BJ (cell line): ENCODE data around the gene LSP1. TPM values are rescaled to one million over a fixed set of nuclear protein-coding genes. Genes with fewer than 3 reads are reported as not detected.

Source experiments
- CTCF ChIA-PET: fragments of 350-600 bp; formaldehyde crosslinking; extraction: SDS; loops from one replicate; lab custom pipeline; 2021; ENCODE audit warnings: antibody characterized with exemption, inconsistent platforms; lab: Yijun Ruan, JAX
- POLR2A ChIA-PET: fragments of 300-600 bp; sonication (Branson Sonifier 250); formaldehyde crosslinking; extraction: SDS; loops from one replicate; lab custom pipeline; 2021; ENCODE audit warnings: antibody characterized with exemption; lab: Charles Lee
- DNase-seq: peaks from one replicate; pipeline ENCODE4 v3.0.0-alpha.2; 2011; ENCODE audit warnings: low read depth
- H3K27me3 ChIP-seq: 2 replicates; pipeline ENCODE4 v1.6.0; 2011; ENCODE audit warnings: low read length; ENCODE audit not compliant: control insufficient read depth, insufficient read depth
- H3K36me3 ChIP-seq: 2 replicates; pipeline ENCODE4 v1.5.1; 2011; ENCODE audit warnings: low read length; ENCODE audit not compliant: control insufficient read depth, insufficient read depth
- H3K4me3 ChIP-seq: 2 replicates; pipeline ENCODE4 v1.5.1; 2011; ENCODE audit warnings: low read depth, mild to moderate bottlenecking, control low read depth, low read length
- polyA plus RNA-seq: library from polyadenylated mRNA; depleted of rRNA; stranded (reverse); fragments of >200 nt; gene quantifications from 2 replicates; pipeline ENCODE4 v1.2.3, GENCODE V29; 2011
- TF ChIP-seq, protein P1 (sequence below): IDR thresholded peaks from 2 replicates; pipeline ENCODE4 v1.5.1; 2011; ENCODE audit warnings: low read depth, mild to moderate bottlenecking, control low read depth, inconsistent platforms, low read length, moderate library complexity; ENCODE audit not compliant: insufficient read depth

The LSP1 gene
- polyA plus RNA-seq, 1 experiment, result not detected

DNA sequence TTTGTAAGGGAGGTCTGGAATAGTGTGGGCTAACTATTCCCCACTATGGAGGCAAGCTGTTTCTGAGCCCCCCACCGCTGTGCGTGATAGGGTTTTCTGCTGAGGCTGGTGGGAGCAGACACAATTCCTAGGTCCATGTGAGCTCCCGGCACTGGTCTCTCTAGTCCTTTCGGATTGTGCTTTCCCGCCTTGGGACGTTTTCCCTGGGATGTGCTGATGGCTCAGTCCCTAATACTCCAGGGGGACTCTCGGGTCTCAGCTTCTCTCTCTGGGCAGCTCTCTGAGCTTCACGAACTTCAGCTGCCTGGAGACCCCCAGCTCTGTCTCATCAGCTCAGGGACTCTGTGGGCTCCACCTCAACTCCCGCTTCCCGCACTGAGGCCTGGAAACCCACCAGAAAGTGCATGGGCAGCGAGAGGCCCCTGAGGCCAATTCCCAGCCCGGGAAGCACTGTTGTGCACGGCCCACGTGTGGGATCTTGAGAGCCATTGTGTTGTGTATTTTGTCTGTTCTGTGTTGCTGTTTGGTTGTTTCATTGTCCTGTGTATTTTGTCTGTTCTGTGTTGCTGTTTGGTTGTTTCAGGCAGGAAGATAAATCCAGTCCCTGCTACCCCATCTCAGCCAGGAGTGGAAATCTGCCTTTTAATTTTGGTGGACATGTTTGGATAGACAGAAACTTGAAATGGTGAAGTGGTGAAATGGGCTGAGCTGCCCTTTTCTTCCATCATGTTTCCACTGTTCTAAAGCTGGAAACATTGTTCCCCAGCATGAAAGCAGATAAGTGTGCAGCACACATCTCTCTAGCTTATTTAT, 53.9 kb downstream of the LSP1 start:
- TF ChIP-seq, protein P1, sequence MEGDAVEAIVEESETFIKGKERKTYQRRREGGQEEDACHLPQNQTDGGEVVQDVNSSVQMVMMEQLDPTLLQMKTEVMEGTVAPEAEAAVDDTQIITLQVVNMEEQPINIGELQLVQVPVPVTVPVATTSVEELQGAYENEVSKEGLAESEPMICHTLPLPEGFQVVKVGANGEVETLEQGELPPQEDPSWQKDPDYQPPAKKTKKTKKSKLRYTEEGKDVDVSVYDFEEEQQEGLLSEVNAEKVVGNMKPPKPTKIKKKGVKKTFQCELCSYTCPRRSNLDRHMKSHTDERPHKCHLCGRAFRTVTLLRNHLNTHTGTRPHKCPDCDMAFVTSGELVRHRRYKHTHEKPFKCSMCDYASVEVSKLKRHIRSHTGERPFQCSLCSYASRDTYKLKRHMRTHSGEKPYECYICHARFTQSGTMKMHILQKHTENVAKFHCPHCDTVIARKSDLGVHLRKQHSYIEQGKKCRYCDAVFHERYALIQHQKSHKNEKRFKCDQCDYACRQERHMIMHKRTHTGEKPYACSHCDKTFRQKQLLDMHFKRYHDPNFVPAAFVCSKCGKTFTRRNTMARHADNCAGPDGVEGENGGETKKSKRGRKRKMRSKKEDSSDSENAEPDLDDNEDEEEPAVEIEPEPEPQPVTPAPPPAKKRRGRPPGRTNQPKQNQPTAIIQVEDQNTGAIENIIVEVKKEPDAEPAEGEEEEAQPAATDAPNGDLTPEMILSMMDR, result no peak
- POLR2A ChIA-PET, result interaction anchor here (0.6 kb wide), 1 partner anchor 128 kb away, joined by 4 read pairs; no protein-coding TSS in a partner anchor
- no peak overlapping the region for H3K4me3 ChIP-seq
- H3K36me3 ChIP-seq, result no peaks in the 10 kb centered on the region
- peaks cover 5% of the 10 kb centered on the region; the same call in 1 of the 2 replicates for H3K27me3 ChIP-seq
- CTCF ChIA-PET, result interaction anchor here (0.9 to 1.2 kb wide), 2 partner anchors 40 to 247 kb away, joined by 3 read pairs; no protein-coding TSS in a partner anchor
- DNase-seq, result no peak

DNA sequence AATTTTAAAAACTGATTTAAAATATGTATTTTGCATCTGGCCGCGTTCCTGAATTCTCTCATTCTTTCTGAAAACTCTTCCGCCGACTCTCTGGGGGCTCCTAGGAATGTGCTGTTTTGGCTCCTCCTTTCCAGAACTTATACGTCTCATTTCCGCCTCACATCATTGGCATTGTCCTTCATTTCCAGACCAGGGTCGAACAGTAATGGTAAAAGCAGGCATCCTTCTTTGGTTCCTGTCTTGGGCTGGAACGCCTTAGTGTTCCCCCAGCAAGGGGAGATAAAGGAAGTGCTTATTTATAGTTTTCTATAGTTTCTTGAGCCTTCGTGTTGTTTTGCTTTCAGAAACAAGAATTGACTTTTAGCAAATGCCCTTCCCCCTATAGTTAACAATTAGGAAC, 55.7 kb downstream of the LSP1 start:
- POLR2A ChIA-PET, result no interaction called here
- Histone ChIP-seq H3K27me3 (peaks cover 5% of the 10 kb centered on the region; the same call in 1 of the 2 replicates), H3K4me3 (no peak overlapping the region), H3K36me3 (no peaks in the 10 kb centered on the region)
- TF ChIP-seq, protein P1, result no peak
- CTCF ChIA-PET, result no interaction called here
- no peak for DNase-seq

DNA sequence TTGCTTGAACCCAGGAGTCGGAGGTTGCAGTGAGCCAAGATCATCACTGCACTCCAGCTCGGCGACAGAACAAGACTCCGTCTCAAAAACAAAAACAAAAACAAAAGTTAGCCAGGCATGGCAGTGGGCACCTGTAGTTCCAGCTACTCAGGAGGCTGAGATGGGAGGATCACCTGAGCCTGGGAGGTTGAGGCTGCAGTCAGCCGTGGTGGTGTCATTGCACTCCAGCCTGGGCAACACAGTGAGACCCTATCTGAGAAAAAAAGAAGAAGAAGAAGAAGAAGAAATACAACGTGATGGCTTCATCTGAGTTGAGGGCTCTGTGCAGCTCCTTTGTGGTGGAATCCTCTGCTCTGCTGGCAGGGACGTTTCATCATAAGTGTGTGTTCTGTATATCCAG, 56.6 kb downstream of the LSP1 start:
- H3K27me3 ChIP-seq, result peaks cover 5% of the 10 kb centered on the region; the same call in 1 of the 2 replicates
- no peak overlapping the region for H3K4me3 ChIP-seq
- TF ChIP-seq, protein P1, result no peak
- POLR2A ChIA-PET, result no interaction called here
- no peaks in the 10 kb centered on the region for H3K36me3 ChIP-seq
- CTCF ChIA-PET, result interaction anchor here (1.0 to 1.4 kb wide), 2 partner anchors 27 to 215 kb away, joined by 3 to 4 read pairs; no protein-coding TSS in a partner anchor
- DNase-seq, result no peak

DNA sequence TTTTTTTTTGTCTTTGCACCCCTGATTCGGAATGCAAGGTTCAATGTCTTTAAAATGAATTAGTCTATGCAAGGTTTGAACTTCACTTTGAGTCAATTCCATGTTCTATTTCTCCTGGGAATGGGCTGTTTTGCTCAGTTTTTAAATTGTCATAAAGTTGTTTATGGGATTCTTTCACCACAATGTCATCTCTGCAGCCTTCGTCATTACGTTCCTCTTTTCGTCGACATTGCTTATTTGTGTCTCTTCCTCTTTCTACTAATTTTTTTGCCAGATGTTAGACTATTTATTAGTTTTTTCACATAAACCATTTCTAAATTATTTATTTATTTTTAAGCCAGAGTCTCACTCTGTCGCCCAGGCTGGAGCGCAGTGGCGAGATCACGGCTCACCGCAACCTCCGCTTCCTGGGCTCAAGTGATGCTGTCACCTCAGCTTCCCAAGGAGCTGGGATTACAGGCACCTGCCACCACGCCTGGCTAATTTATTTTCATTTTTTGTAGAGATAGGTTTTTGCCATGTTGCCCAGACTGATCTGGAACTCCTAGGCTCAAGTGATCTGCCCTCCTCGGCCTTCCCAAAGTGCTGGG, 59.5 kb downstream of the LSP1 start:
- Histone ChIP-seq H3K4me3 (no peak overlapping the region), H3K36me3 (no peaks in the 10 kb centered on the region), H3K27me3 (no peaks in the 10 kb centered on the region)
- ChIA-PET CTCF (no interaction called here), POLR2A (no interaction called here)
- DNase-seq, result no peak
- TF ChIP-seq, protein P1, result no peak

DNA sequence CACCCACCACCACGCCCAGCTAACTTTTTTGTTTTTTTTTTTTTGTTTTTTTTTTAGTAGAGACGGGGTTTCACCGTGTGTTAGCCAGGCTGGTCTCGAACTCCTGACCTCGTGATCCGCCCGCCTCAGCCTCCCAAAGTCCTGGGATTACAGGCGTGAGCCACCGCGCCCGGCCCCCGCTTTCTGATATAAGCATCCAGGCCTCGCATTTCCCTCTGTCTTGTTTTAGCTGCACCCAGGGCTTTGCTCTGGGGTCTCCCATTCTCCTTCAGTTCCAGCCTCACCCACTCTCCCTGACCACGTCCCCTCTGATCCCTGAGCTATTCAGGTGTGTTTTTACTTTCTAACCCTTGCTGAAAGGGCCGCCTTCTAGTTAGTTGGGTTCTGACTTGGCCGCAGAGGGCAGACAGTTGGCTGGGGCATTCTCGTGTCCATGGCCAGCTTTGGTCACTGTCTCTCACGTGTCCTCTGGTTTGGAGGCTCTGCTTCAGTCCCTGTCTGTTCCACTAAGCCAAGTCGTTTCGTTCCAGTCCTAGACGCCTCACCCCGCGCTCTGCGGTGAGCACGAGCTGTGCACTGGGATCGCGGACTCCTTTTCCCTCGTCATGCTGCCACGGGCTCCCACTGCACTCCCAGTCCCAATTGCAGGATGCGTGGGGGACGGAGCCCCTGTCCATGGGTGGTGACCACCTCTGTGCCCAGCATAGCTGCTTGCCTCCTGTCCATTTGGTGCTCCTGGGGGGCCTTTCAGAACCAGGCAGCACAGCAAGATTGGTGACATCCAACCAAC, 60.6 kb downstream of the LSP1 start:
- POLR2A ChIA-PET, result no interaction called here
- TF ChIP-seq, protein P1, result no peak
- DNase-seq, result no peak
- Histone ChIP-seq H3K4me3 (no peak overlapping the region), H3K36me3 (no peaks in the 10 kb centered on the region), H3K27me3 (no peaks in the 10 kb centered on the region)
- CTCF ChIA-PET, result interaction anchor here (0.6 kb wide), 1 partner anchor 90 kb away, joined by 4 read pairs; no protein-coding TSS in a partner anchor
